HepG2 (cell line): Measurements from ENCODE around the gene PIP5KL1. TPM values are rescaled to one million over a fixed set of nuclear protein-coding genes. Genes with fewer than 3 reads are reported as not detected.

ENCODE experiments used
- ESRRA ChIP-seq: sonication (generic); formaldehyde crosslinking; IDR thresholded peaks from 2 replicates; pipeline ENCODE4 v1.5.1; 2020; ENCODE audit warnings: mild to moderate bottlenecking, low read depth, missing genetic modification reagents
- ETV5 ChIP-seq: IDR thresholded peaks from 2 replicates; pipeline ENCODE4 v1.6.1; 2018; ENCODE audit warnings: missing biosample characterization, missing genetic modification reagents, inconsistent platforms, borderline replicate concordance
- FOXA1 ChIP-seq, 2 experiments: fragments of 450-650 bp in 1 of 2; sonication (generic) in 1 of 2; formaldehyde crosslinking in 1 of 2; IDR thresholded peaks; 2 replicates each; pipeline versions ENCODE4 v1.4.0 to v1.6.1; 2016 to 2020; ENCODE audit warnings: missing genetic modification reagents in 1 of 2
- HIVEP1 ChIP-seq: sonication (generic); formaldehyde crosslinking; IDR thresholded peaks from 2 replicates; pipeline ENCODE4 v1.4.0; 2020; ENCODE audit warnings: mild to moderate bottlenecking, missing genetic modification reagents
- JUNB ChIP-seq: sonication (generic); formaldehyde crosslinking; IDR thresholded peaks from 2 replicates; pipeline ENCODE4 v1.8.0; 2022; ENCODE audit warnings: missing genetic modification reagents, mild to moderate bottlenecking, borderline replicate concordance
- MAZ ChIP-seq, 2 experiments: sonication (generic) in 1 of 2; formaldehyde crosslinking in 1 of 2; IDR thresholded peaks; 2 replicates each; pipeline versions ENCODE4 v1.5.0 to v1.6.1; 2012 to 2020; ENCODE audit warnings: low read depth in 2 of 2, mild to moderate bottlenecking in 2 of 2, borderline replicate concordance in 1 of 2, improper control_type of control experiment in 1 of 2, low read length in 1 of 2, missing genetic modification reagents in 1 of 2, moderate library complexity in 1 of 2
- MLLT10 ChIP-seq: sonication (generic); formaldehyde crosslinking; IDR thresholded peaks from 2 replicates; pipeline ENCODE4 v1.4.0; 2020; ENCODE audit warnings: missing genetic modification reagents
- MTA3 ChIP-seq: sonication (generic); formaldehyde crosslinking; IDR thresholded peaks from 2 replicates; pipeline ENCODE4 v1.4.0; 2020; ENCODE audit warnings: missing genetic modification reagents
- MTERF4 ChIP-seq: sonication (generic); formaldehyde crosslinking; IDR thresholded peaks from 2 replicates; pipeline ENCODE4 v1.8.0; 2023; ENCODE audit warnings: mild to moderate bottlenecking, missing genetic modification reagents
- MYC ChIP-seq: sonication (generic); formaldehyde crosslinking; IDR thresholded peaks from 2 replicates; pipeline ENCODE4 v1.9.0; 2021; ENCODE audit warnings: missing genetic modification reagents, borderline replicate concordance
- NR3C1 ChIP-seq: sonication (generic); formaldehyde crosslinking; IDR thresholded peaks from 2 replicates; pipeline ENCODE4 v1.4.0; 2020; ENCODE audit warnings: missing genetic modification reagents
- SMC3 ChIP-seq: IDR thresholded peaks from 2 replicates; pipeline ENCODE4 v1.6.1; 2011; ENCODE audit warnings: low read length, improper control_type of control experiment
- SP1 ChIP-seq, 2 experiments: fragments of 450-650 bp in 1 of 2; sonication (generic) in 1 of 2; formaldehyde crosslinking in 1 of 2; IDR thresholded peaks; 2 replicates each; pipeline versions ENCODE4 v1.4.0 to v1.6.1; 2016 to 2020; ENCODE audit warnings: missing genetic modification reagents in 1 of 2
- THAP11 ChIP-seq: IDR thresholded peaks from 2 replicates; pipeline ENCODE4 v1.6.1; 2016; ENCODE audit warnings: missing biosample characterization, missing genetic modification reagents
- U2AF1 ChIP-seq: fragments of 200-400 bp; formaldehyde crosslinking; optimal IDR thresholded peaks from 2 replicates; pipeline ENCODE3; 2017; ENCODE audit warnings: mild to moderate bottlenecking, low read depth, low read length
- XRCC5 ChIP-seq: fragments of 200-400 bp; formaldehyde crosslinking; optimal IDR thresholded peaks from 2 replicates; pipeline ENCODE3; 2017; ENCODE audit warnings: mild to moderate bottlenecking, low read length
- ZFP41 ChIP-seq: sonication (generic); formaldehyde crosslinking; IDR thresholded peaks from 2 replicates; pipeline ENCODE4 v1.4.0; 2020; ENCODE audit warnings: mild to moderate bottlenecking, missing genetic modification reagents, borderline replicate concordance
- ZNF136 ChIP-seq: sonication (generic); formaldehyde crosslinking; IDR thresholded peaks from 2 replicates; pipeline ENCODE4 v1.8.1; 2022; ENCODE audit warnings: low read depth, mild to moderate bottlenecking, moderate library complexity, missing genetic modification reagents
- ZNF224 ChIP-seq: sonication (generic); formaldehyde crosslinking; IDR thresholded peaks from 2 replicates; pipeline ENCODE4 v1.5.0; 2020; ENCODE audit warnings: mild to moderate bottlenecking, missing genetic modification reagents
- ZNF235 ChIP-seq: sonication (generic); formaldehyde crosslinking; IDR thresholded peaks from 2 replicates; pipeline ENCODE4 v1.8.1; 2023; ENCODE audit warnings: mild to moderate bottlenecking, missing genetic modification reagents, borderline replicate concordance
- ZNF547 ChIP-seq: sonication (generic); formaldehyde crosslinking; IDR thresholded peaks from 2 replicates; pipeline ENCODE4 v1.5.1; 2020; ENCODE audit warnings: mild to moderate bottlenecking, missing genetic modification reagents
- ZSCAN12 ChIP-seq: sonication (generic); formaldehyde crosslinking; IDR thresholded peaks from 2 replicates; pipeline ENCODE4 v1.9.0; 2021; ENCODE audit warnings: mild to moderate bottlenecking, missing genetic modification reagents
- ZSCAN20 ChIP-seq: sonication (generic); formaldehyde crosslinking; IDR thresholded peaks from 2 replicates; pipeline ENCODE4 v1.4.0; 2020; ENCODE audit warnings: missing genetic modification reagents, mild to moderate bottlenecking, borderline replicate concordance
- polyA plus RNA-seq, 8 experiments: library from polyadenylated mRNA; depleted of rRNA in 3 of 8; stranded (reverse) in 7 of 8; unstranded in 1 of 8; fragments of >200 nt; fragmentation: Illumina TruSeq in 4 of 8; extraction: Trizol in 4 of 8; gene quantifications; 2 replicates each; pipeline versions ENCODE4 v1.2.1 to v1.2.3, GENCODE V29; 2011 to 2016; ENCODE audit warnings: low read depth in 4 of 8, missing spikeins in 1 of 8, mixed read lengths in 1 of 8; ENCODE audit not compliant: insufficient read depth in 1 of 8
- total RNA-seq, 5 experiments: library from RNA; depleted of rRNA; stranded (reverse); fragments of >200 nt; fragmentation: Illumina TruSeq; extraction: Trizol; gene quantifications; 2 replicates each; pipeline ENCODE4 v1.2.3, GENCODE V29; 2016; ENCODE audit warnings: low read depth in 1 of 5
- TF ChIP-seq, protein P1 (sequence below): sonication (generic); formaldehyde crosslinking; IDR thresholded peaks from 2 replicates; pipeline ENCODE4 v1.4.0; 2020; ENCODE audit warnings: missing genetic modification reagents
- TF ChIP-seq, protein P2 (sequence below): sonication (generic); formaldehyde crosslinking; IDR thresholded peaks from 2 replicates; pipeline ENCODE4 v1.5.1; 2020; ENCODE audit warnings: missing genetic modification reagents, mild to moderate bottlenecking, borderline replicate concordance
- TF ChIP-seq, protein P3 (sequence below): sonication (generic); formaldehyde crosslinking; IDR thresholded peaks from 2 replicates; pipeline ENCODE4 v1.8.0; 2022; ENCODE audit warnings: missing genetic modification reagents, mild to moderate bottlenecking, borderline replicate concordance

The PIP5KL1 gene
- total and polyA plus RNA-seq, 2 of the 13 experiments (the other 11 are each of a cell fraction or from before 2014, with no cell fraction given) = 0.20 to 0.49 TPM

- TF ChIP-seq ZNF235 (CRISPR knock-in tag) = no peak
- TF ChIP-seq, protein P1, sequence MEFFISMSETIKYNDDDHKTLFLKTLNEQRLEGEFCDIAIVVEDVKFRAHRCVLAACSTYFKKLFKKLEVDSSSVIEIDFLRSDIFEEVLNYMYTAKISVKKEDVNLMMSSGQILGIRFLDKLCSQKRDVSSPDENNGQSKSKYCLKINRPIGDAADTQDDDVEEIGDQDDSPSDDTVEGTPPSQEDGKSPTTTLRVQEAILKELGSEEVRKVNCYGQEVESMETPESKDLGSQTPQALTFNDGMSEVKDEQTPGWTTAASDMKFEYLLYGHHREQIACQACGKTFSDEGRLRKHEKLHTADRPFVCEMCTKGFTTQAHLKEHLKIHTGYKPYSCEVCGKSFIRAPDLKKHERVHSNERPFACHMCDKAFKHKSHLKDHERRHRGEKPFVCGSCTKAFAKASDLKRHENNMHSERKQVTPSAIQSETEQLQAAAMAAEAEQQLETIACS (CRISPR knock-in tag) = no peak
- no peak; the same call in 1 of the 2 replicates for TF ChIP-seq ETV5 (CRISPR knock-in tag)
- no peak for TF ChIP-seq ZSCAN20 (CRISPR knock-in tag)
- no peak for TF ChIP-seq SP1 (IDR thresholded peaks at IDR 0.05)
- TF ChIP-seq SP1 (CRISPR knock-in tag; IDR thresholded peaks at IDR 0.05) = peak; percentile 46
- peak; percentile 90 for TF ChIP-seq ESRRA (CRISPR knock-in tag)
- peak; percentile 97 for TF ChIP-seq JUNB (CRISPR knock-in tag)
- TF ChIP-seq ZNF136 (CRISPR knock-in tag) = 0 out of 2 replicates have a peak, but pooled peaks have one; percentile 73
- TF ChIP-seq MTA3 (CRISPR knock-in tag) = no peak
- no peak for TF ChIP-seq MLLT10 (CRISPR knock-in tag)
- peak; percentile 82 for TF ChIP-seq SMC3
- TF ChIP-seq THAP11 = peak; percentile 69
- TF ChIP-seq ZNF547 = no peak
- TF ChIP-seq U2AF1 = no peak
- no peak for TF ChIP-seq ZSCAN12 (CRISPR knock-in tag)
- TF ChIP-seq ZNF224 = no peak
- TF ChIP-seq MYC (CRISPR knock-in tag) = no peak; the same call in 1 of the 2 replicates
- TF ChIP-seq MTERF4 (CRISPR knock-in tag) = no peak
- TF ChIP-seq MAZ (IDR thresholded peaks at IDR 0.05; ENCODE audit: borderline replicate concordance, low read depth, low read length) = peak; percentile 67; the same call in 1 of the 2 replicates
- 0 out of 2 replicates have a peak, but pooled peaks have one; percentile 44 for TF ChIP-seq MAZ (CRISPR knock-in tag; IDR thresholded peaks at IDR 0.05; ENCODE audit: low read depth)
- TF ChIP-seq HIVEP1 (CRISPR knock-in tag) = no peak
- TF ChIP-seq, protein P2, sequence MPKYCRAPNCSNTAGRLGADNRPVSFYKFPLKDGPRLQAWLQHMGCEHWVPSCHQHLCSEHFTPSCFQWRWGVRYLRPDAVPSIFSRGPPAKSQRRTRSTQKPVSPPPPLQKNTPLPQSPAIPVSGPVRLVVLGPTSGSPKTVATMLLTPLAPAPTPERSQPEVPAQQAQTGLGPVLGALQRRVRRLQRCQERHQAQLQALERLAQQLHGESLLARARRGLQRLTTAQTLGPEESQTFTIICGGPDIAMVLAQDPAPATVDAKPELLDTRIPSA (CRISPR knock-in tag) = no peak
- TF ChIP-seq FOXA1 (IDR thresholded peaks at IDR 0.05) = peak; percentile 69
- TF ChIP-seq FOXA1 (CRISPR knock-in tag; IDR thresholded peaks at IDR 0.05) = peak; percentile 98
- TF ChIP-seq, protein P3, sequence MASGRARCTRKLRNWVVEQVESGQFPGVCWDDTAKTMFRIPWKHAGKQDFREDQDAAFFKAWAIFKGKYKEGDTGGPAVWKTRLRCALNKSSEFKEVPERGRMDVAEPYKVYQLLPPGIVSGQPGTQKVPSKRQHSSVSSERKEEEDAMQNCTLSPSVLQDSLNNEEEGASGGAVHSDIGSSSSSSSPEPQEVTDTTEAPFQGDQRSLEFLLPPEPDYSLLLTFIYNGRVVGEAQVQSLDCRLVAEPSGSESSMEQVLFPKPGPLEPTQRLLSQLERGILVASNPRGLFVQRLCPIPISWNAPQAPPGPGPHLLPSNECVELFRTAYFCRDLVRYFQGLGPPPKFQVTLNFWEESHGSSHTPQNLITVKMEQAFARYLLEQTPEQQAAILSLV (CRISPR knock-in tag) = 0 out of 2 replicates have a peak, but pooled peaks have one; percentile 38
- TF ChIP-seq NR3C1 (CRISPR knock-in tag) = no peak
- TF ChIP-seq ZFP41 (CRISPR knock-in tag) = no peak
- TF ChIP-seq XRCC5 = peak; percentile 91
Observed at GRCh38 chr9:127955294-127956015, 24.9 kb upstream of the PIP5KL1 start (continued).
